HCT116 (cell line): Measurements from ENCODE around the gene ITIH3. TPM values are rescaled to one million over a fixed set of nuclear protein-coding genes. Genes with fewer than 3 reads are reported as not detected.

Experiments
- ATAC-seq: fragments of 200-7000 bp; cut with Tn5 transposase; 2 replicates; pipeline ENCODE4 v1.9.1; 2020; ENCODE audit warnings: mild to moderate bottlenecking, moderate library complexity
- BruUV-seq: library from RNA; stranded (reverse); fragments of 400-500 nt; replicated peaks from 2 replicates; lab custom pipeline; 2021; lab: Mats Ljungman, UMichigan
- CTCF ChIA-PET: fragments of 300-600 bp; sonication (Branson Sonifier 250); formaldehyde crosslinking; loops from one replicate; lab custom pipeline; 2021; ENCODE audit warnings: antibody characterized with exemption; lab: Charles Lee
- POLR2A ChIA-PET: fragments of 300-600, 350-600 bp; sonication (Branson Sonifier 250); formaldehyde crosslinking; loops from one replicate; lab custom pipeline; 2021; ENCODE audit warnings: antibody characterized with exemption; lab: Charles Lee
- RAD21 ChIA-PET, 2 experiments: fragments of 300-600 bp; sonication (Branson Sonifier 250); formaldehyde crosslinking; loops; one replicate each; lab custom pipeline; 2023; ENCODE audit warnings: low total read pairs in 2 of 2; ENCODE audit not compliant: uncharacterized antibody in 2 of 2, unreplicated experiment in 2 of 2, low non-redundant PET in 1 of 2; lab: Charles Lee
- DNase-seq: peaks from one replicate; pipeline ENCODE4 v3.0.0-alpha.2; 2010; ENCODE audit warnings: low read depth, low spot score
- H2AFZ ChIP-seq: fragments of 200-600 bp; shearing (Covaris generic), sonication (generic); 2 replicates; pipeline ENCODE4 v1.6.1; 2017; ENCODE audit warnings: low read depth, mixed run types, mixed read lengths, antibody characterized with exemption, low read length; ENCODE audit not compliant: poor library complexity, severe bottlenecking
- H3K27ac ChIP-seq: 2 replicates; pipeline ENCODE4 v1.5.1; 2012; ENCODE audit warnings: low read depth, low read length
- H3K27me3 ChIP-seq: fragments of 200-600 bp; sonication (generic); 2 replicates; pipeline ENCODE4 v1.6.1; 2016; ENCODE audit warnings: mixed run types, low read length, mixed read lengths; ENCODE audit not compliant: insufficient read depth
- H3K36me3 ChIP-seq, 2 experiments: fragments of 200-500 bp in 1 of 2; fragments of 200-600 bp in 1 of 2; sonication (Bioruptor generic) in 1 of 2; sonication (generic) in 1 of 2; 2 replicates each; pipeline versions ENCODE4 v1.5.1 to v1.6.1; 2014 to 2016; ENCODE audit warnings: low read length in 2 of 2, inconsistent platforms in 1 of 2, mixed read lengths in 1 of 2, mixed run types in 1 of 2; ENCODE audit not compliant: insufficient read depth in 2 of 2, control insufficient read depth in 1 of 2
- H3K4me1 ChIP-seq, 2 experiments: fragments of 200-600 bp in 1 of 2; sonication (generic) in 1 of 2; 2 replicates each; pipeline versions ENCODE4 v1.5.1 to v1.6.1; 2012 to 2017; ENCODE audit warnings: low read length in 2 of 2, inconsistent platforms in 1 of 2, mild to moderate bottlenecking in 1 of 2, mixed read lengths in 1 of 2, mixed run types in 1 of 2, moderate library complexity in 1 of 2; ENCODE audit not compliant: insufficient read depth in 2 of 2, control insufficient read depth in 1 of 2
- H3K4me2 ChIP-seq: fragments of 200-600 bp; sonication (generic); 2 replicates; pipeline ENCODE4 v1.6.1; 2017; ENCODE audit warnings: mixed run types, low read length, mixed read lengths
- H3K4me3 ChIP-seq, 2 experiments: fragments of 200-600 bp in 1 of 2; sonication (generic) in 1 of 2; replicated peaks in 1 of 2; 2 replicates each; pipeline ENCODE4 v1.5.1; 2011 to 2016; ENCODE audit warnings: low read length in 2 of 2, control low read depth in 1 of 2, low read depth in 1 of 2, mild to moderate bottlenecking in 1 of 2, mixed read lengths in 1 of 2, mixed run types in 1 of 2
- H3K79me2 ChIP-seq: fragments of 200-600 bp; sonication (generic); 2 replicates; pipeline ENCODE4 v1.6.1; 2017; ENCODE audit warnings: mild to moderate bottlenecking, mixed run types, low read length, moderate library complexity, mixed read lengths; ENCODE audit not compliant: insufficient read depth
- H3K9ac ChIP-seq: fragments of 200-600 bp; sonication (generic); 2 replicates; pipeline ENCODE4 v1.6.1; 2016; ENCODE audit warnings: low read length, mixed read lengths
- H3K9me2 ChIP-seq: fragments of 200-600 bp; sonication (generic), shearing (Covaris generic); 2 replicates; pipeline ENCODE4 v1.6.1; 2017; ENCODE audit warnings: mixed run types, mild to moderate bottlenecking, moderate library complexity; ENCODE audit not compliant: insufficient read depth
- H3K9me3 ChIP-seq, 2 experiments: fragments of 200-500 bp in 1 of 2; fragments of 200-600 bp in 1 of 2; sonication (Bioruptor generic) in 1 of 2; sonication (generic) in 1 of 2; 2 replicates each; pipeline ENCODE4 v1.6.1; 2014 to 2017; ENCODE audit warnings: low read length in 2 of 2, mixed read lengths in 2 of 2, inconsistent platforms in 1 of 2, low read depth in 1 of 2, mild to moderate bottlenecking in 1 of 2, mixed run types in 1 of 2, moderate library complexity in 1 of 2; ENCODE audit not compliant: control insufficient read depth in 1 of 2, insufficient read depth in 1 of 2
- H4K20me1 ChIP-seq: fragments of 200-600 bp; sonication (generic), shearing (Covaris generic); 2 replicates; pipeline ENCODE4 v1.6.1; 2017; ENCODE audit warnings: mixed run types, mild to moderate bottlenecking, moderate library complexity; ENCODE audit not compliant: insufficient read depth
- CBX3 ChIP-seq: IDR thresholded peaks from 2 replicates; pipeline ENCODE4 v1.6.1; 2012; ENCODE audit warnings: low read depth
- CEBPB ChIP-seq: IDR thresholded peaks from 2 replicates; pipeline ENCODE4 v1.6.1; 2012; ENCODE audit warnings: low read depth
- EGR1 ChIP-seq: IDR thresholded peaks from 2 replicates; pipeline ENCODE4 v1.6.1; 2012; ENCODE audit warnings: low read depth
- EZH2phosphoT487 ChIP-seq: fragments of 200-600 bp; IDR thresholded peaks from 2 replicates; pipeline ENCODE4 v1.6.1; 2018; ENCODE audit warnings: antibody characterized with exemption, borderline replicate concordance
- FOSL1 ChIP-seq: IDR thresholded peaks from 2 replicates; pipeline ENCODE4 v1.6.1; 2012; ENCODE audit warnings: low read depth
- JUND ChIP-seq: IDR thresholded peaks from 2 replicates; pipeline ENCODE4 v1.6.1; 2012
- RAD21 ChIP-seq: IDR thresholded peaks from 2 replicates; pipeline ENCODE4 v1.6.1; 2012; ENCODE audit warnings: low read depth, mild to moderate bottlenecking
- REST ChIP-seq: IDR thresholded peaks from 2 replicates; pipeline ENCODE4 v1.6.1; 2012; ENCODE audit warnings: low read depth
- SIN3A ChIP-seq: IDR thresholded peaks from 2 replicates; pipeline ENCODE4 v1.6.1; 2012; ENCODE audit warnings: low read depth
- SP1 ChIP-seq: IDR thresholded peaks from 2 replicates; pipeline ENCODE4 v1.6.1; 2012; ENCODE audit warnings: low read depth
- SRF ChIP-seq: IDR thresholded peaks from 2 replicates; pipeline ENCODE4 v1.6.1; 2012; ENCODE audit warnings: low read depth
- YY1 ChIP-seq: IDR thresholded peaks from 2 replicates; pipeline ENCODE4 v1.6.1; 2011; ENCODE audit warnings: low read length, low read depth, moderate library complexity, mild to moderate bottlenecking; ENCODE audit not compliant: insufficient replicate concordance; ENCODE audit errors: extremely low read depth
- ZFX ChIP-seq: fragments of 450-650 bp; IDR thresholded peaks from 2 replicates; pipeline ENCODE4 v1.6.1; 2017
- ZNF274 ChIP-seq: fragments of 200-500 bp; sonication (Bioruptor generic); IDR thresholded peaks from 2 replicates; pipeline ENCODE4 v1.6.1; 2014; ENCODE audit warnings: mild to moderate bottlenecking, low read depth, low read length, inconsistent platforms
- intact Hi-C: fragments of 100-400 bp; cut with micrococcal nuclease; formaldehyde crosslinking; loops from 2 replicates; pipeline ENCODE4 v1.10.0; 2022
- total RNA-seq: library from RNA; stranded (reverse); gene quantifications from one replicate; pipeline ENCODE4 v1.2.1, GENCODE V29; 2021; ENCODE audit not compliant: unreplicated experiment
- TF ChIP-seq, protein P1 (sequence below): IDR thresholded peaks from 2 replicates; pipeline ENCODE4 v1.6.1; 2011; ENCODE audit warnings: mild to moderate bottlenecking, low read length, moderate library complexity; ENCODE audit not compliant: insufficient replicate concordance; ENCODE audit errors: extremely low read depth
- TF ChIP-seq, protein P2 (sequence below): IDR thresholded peaks from 2 replicates; pipeline ENCODE4 v1.6.1; 2012

The ITIH3 gene
- total RNA-seq, 1 experiment from 2014 or later = 0.44 TPM

GRCh38 chr3:52790741-52791140, 3.9 kb upstream of the ITIH3 start:
- Histone ChIP-seq H4K20me1 (no peaks in the 10 kb centered on the region), H3K4me3 (no peak overlapping the region), H3K9me3 (no peaks in the 10 kb centered on the region), H3K9me2 (no peaks in the 10 kb centered on the region), H3K27ac (no peak overlapping the region), H3K4me2 (no peak overlapping the region), H2AFZ (no peak overlapping the region), H3K36me3 (no peaks in the 10 kb centered on the region), H3K4me1 (no peaks in the 10 kb centered on the region), H3K79me2 (no peaks in the 10 kb centered on the region), H3K9ac (no peak overlapping the region), H3K27me3 (no peaks in the 10 kb centered on the region)
- ChIA-PET POLR2A (no interaction called here), CTCF (interaction anchor here (1.7 kb wide), 1 partner anchor 8 kb away, joined by 4 read pairs; no protein-coding TSS in a partner anchor), RAD21 (no interaction called here)
- ATAC-seq (no peak), DNase-seq (no peak)
- BruUV-seq = no TSS peak
- TF ChIP-seq SP1 = no peak
- TF ChIP-seq FOSL1 = no peak
- no peak for TF ChIP-seq CEBPB
- TF ChIP-seq YY1 = no peak
- no peak for TF ChIP-seq JUND
- TF ChIP-seq ZNF274 = no peak
- TF ChIP-seq RAD21 = no peak
- intact Hi-C loops = no loop called here

DNA sequence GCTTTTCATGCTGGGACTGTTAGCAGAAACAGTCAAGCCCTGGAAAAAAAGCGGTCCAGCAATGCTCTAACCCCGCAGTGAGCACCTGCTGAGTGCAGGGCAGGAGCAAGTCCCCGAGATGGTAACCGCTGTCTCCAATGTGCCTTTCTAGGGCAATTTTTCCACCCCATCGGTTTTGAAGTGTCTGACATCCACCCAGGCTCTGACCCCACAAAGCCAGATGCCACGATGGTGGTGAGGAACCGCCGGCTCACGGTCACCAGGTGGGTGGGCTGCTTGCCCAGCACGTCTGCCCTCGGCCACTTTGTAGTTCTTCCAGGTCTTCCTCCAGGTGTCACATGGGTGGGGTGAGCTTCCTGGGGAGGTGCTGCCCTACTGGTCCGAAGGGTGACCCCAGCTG, 3.2 kb upstream of the ITIH3 start:
- intact Hi-C loops = no loop called here
- DNase-seq (no peak), ATAC-seq (no peak)
- no peak overlapping the region for H2AFZ ChIP-seq
- H3K27ac ChIP-seq = no peak overlapping the region
- H3K4me3 ChIP-seq = no peak overlapping the region
- H3K4me2 ChIP-seq = no peak overlapping the region
- RAD21 ChIA-PET = interaction anchor here in 1 of 2 experiments (0.6 kb wide), 1 partner anchor 66 kb away, joined by 4 read pairs; no protein-coding TSS in a partner anchor
- H3K36me3 ChIP-seq = no peaks in the 10 kb centered on the region
- H3K27me3 ChIP-seq = no peaks in the 10 kb centered on the region
- CTCF ChIA-PET = no interaction called here
- no peak overlapping the region for H3K9ac ChIP-seq
- BruUV-seq = no TSS peak
- no peaks in the 10 kb centered on the region for H3K79me2 ChIP-seq
- no peaks in the 10 kb centered on the region for H3K9me2 ChIP-seq
- POLR2A ChIA-PET = no interaction called here
- no peaks in the 10 kb centered on the region for H4K20me1 ChIP-seq
- H3K9me3 ChIP-seq = no peaks in the 10 kb centered on the region
- H3K4me1 ChIP-seq = no peaks in the 10 kb centered on the region
- TF ChIP-seq CEBPB = no peak
- no peak for TF ChIP-seq CBX3
- no peak for TF ChIP-seq ZFX
- TF ChIP-seq YY1 = no peak
- TF ChIP-seq, protein P1, sequence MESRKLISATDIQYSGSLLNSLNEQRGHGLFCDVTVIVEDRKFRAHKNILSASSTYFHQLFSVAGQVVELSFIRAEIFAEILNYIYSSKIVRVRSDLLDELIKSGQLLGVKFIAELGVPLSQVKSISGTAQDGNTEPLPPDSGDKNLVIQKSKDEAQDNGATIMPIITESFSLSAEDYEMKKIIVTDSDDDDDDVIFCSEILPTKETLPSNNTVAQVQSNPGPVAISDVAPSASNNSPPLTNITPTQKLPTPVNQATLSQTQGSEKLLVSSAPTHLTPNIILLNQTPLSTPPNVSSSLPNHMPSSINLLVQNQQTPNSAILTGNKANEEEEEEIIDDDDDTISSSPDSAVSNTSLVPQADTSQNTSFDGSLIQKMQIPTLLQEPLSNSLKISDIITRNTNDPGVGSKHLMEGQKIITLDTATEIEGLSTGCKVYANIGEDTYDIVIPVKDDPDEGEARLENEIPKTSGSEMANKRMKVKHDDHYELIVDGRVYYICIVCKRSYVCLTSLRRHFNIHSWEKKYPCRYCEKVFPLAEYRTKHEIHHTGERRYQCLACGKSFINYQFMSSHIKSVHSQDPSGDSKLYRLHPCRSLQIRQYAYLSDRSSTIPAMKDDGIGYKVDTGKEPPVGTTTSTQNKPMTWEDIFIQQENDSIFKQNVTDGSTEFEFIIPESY = no peak
- no peak for TF ChIP-seq EGR1
- no peak for TF ChIP-seq REST
- no peak for TF ChIP-seq JUND
- TF ChIP-seq, protein P2, sequence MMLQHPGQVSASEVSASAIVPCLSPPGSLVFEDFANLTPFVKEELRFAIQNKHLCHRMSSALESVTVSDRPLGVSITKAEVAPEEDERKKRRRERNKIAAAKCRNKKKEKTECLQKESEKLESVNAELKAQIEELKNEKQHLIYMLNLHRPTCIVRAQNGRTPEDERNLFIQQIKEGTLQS = no peak
- no peak for TF ChIP-seq EZH2phosphoT487
- no peak for TF ChIP-seq SIN3A
- no peak for TF ChIP-seq ZNF274
- no peak for TF ChIP-seq SRF
- TF ChIP-seq SP1 = no peak
